HG02759 (cell line): ENCODE data around the gene BIRC5.
A peak's percentile ranks its signal among the peaks of the same experiment; 100 is the strongest.

ENCODE experiments used
- ATAC-seq: cut with Tn5 transposase; IDR thresholded peaks from one replicate; pipeline ENCODE4 v1.9.1; 2021; ENCODE audit warnings: mild to moderate bottlenecking, moderate library complexity; ENCODE audit not compliant: unreplicated experiment

Gene BIRC5

DNA sequence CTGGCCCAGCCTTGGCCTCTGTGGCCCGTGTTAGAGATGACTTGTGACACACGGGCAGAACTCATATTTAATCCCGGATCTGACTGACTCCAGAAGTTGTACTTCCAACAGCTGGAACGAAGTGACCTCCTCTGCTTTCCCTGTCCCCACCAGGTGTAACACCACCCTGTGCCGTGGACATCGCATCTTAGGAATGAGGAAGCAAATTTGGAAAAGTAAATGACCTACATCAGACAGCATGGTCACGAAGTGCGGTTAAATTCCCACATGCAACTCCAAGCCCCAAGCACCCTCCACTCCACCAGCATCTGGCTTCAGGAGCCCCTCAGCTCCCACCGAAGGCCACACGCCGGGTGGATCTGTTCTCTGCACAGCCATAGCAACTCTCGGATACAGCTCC, 30.1 kb upstream of the BIRC5 start:
- no peak for ATAC-seq

DNA sequence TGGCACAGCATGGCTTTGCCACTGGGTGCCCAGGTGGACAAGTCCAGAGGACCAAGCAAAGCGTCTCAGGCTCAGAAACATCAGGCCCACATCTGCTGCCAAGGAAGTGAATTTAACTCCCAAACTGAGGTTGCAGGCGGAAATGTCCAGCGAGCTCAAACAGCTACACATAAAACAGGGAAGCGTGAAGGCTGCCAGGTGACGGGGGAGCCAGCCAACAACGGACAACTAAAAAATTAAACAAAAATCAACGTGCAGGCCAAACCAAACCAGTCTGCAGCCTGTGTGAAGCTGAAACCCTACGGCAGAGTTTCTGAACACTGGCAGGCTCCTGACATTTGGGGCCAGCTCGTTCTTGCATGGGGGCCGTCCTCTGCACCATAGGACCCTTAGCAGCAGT, 29.7 kb upstream of the BIRC5 start:
- no peak for ATAC-seq

DNA sequence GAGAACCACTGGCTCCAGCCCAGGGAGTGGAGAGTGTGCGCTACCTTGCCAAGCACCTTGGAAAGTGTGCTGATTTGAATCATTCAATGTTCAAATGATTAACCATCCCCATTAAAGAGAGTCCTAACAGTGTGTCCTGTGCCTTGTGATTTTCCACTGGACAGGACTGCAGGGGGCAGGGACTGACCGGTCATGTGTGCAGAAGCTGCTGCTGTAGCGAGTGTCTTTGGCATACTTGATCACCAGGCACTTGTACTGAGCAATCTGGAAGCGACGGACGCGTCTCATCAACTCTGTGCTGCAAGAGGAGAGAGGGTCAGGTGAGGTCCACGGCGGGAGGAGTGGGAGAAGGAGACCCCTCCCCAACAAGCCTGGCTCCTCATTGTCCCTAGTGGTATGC, 29.2 kb upstream of the BIRC5 start:
- no peak for ATAC-seq

DNA sequence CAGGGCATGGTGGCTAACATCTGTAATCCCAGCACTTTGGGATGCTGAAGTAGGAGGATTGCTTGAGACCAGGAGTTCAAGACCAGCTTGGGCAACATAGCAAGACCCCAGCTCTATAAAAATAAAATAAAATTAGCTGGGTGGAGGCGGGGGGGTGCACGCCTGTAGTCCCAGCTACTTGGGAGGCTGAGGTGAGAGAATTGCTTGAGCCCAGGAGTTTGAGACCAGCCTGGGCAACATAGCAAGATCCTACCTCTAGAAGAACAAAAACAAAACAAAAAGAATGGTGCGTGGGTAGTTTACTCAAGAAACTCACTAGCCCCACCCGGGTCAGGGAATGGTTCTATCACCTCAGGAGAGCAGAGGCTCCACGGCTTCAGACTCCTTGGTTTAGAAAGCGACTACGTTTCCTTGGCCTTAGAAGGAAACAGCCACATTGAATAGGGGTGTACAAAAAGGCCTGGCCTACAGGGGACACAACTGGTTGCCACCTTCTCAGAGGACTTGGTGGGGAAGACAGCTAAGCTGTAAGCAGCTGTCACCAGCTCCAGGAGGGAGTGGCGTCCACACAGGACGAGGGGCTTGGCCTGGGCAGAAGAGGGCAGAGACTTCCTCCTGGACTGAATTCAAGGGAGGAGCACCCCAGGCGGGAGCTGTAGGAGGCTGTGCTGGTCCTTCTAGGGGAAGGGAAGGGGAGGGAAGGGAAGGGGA, 27.9 kb upstream of the BIRC5 start:
- no peak for ATAC-seq

DNA sequence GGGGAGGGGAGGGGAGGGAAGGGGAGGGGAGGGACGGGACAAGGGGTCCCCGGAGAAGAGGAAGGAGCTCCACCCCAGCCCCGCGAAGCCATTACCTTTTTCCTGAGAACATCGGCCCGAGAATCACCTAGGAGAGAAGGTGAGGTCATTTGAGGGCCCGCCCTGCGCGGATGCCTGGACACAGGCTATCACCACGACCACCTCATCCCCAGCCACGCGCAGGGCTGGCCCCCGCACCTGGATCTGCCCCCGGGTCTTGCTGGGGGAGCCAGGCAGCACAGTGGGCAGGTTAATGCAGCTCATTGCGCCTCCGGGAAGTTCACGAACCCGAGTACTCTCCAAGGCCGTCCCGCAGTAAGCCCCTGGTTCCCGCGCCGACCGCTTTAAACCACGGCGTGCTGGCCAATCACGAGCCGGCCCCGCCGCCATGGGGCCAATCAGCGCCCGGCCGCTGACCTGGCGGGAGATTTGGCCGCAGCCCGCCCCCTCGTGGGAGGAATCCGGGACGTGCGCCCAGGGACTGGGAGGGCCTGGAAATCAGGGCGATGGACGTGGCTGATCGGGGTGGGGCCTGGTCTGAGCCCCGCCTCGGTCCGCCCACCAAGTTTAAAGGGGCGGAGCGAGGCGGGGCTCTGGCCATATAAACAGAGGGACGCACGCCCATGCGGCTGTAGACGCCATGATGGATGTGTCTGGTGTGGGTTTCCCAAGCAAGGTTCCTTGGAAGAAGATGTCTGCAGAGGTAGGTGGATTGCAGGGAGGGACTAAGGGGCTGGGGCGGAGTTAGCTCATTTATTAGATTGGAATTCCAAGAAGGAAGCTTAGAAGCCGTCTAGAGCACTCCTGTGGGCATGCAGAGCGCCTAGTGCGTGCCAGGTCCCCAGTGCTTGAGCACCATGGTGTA, 27.1 kb upstream of the BIRC5 start, which contains the start of the genes AFMID and TK1:
AFMID (plus strand) TSS at position 671 of the 904 bp plus-strand sequence; CDS start at position 680, 9 bp downstream.
TK1 (minus strand) TSS at position 361 of the 904 bp plus-strand sequence; CDS start at position 303, 58 bp downstream.
- peak; percentile 95 for ATAC-seq

DNA sequence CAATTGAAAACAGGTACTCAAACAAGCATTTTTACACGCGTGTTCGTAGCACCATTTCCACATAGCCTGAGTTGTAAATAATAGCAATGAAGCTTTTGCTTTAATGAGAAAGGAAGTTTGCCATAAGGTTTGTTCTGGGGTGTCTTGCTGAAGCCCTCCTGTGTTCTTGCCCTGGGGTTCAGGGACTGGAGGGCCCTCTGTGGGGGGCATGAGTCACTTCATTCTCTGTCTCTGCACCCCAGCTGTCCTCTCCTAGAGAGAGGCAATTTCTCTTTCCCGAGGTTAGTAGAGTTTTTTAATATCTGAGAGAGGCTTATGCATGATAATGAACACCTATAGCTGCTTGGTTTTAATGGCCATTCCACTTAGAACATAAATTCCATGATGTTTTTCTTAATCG, 17.3 kb upstream of the BIRC5 start:
- ATAC-seq: no peak

DNA sequence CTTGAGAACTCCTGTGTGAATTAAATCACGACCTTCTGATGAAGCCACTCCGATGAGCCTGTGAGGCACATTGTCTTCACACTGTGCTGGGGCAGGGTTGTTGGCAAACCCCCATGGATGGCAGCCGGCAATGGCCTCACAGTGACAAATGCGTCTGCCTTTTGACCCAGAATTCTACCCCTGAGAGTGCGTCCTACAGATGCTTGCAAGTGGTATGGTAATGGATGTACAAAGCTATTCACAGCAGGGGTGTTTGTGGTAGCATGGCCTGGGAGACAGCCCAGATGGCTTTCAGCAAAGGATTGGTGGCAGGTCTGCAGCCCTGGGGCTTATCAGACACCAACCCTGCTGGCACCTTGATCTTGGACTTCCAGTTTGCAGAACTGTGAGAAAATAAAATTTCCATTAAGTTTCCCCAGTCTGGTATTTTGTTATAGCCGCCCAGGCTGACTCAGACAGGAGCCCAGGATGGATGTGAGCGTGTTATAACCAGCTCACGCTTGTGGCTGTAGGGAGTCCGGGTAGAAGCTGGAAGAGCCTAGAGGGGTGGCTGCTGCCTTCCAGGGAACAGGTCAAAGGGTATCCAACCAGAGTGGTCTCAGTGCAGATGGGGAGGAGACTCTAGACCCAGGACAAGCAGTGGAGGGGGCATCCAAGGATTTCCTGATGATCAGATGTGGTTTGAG, 16.8 kb upstream of the BIRC5 start:
- ATAC-seq: no peak

DNA sequence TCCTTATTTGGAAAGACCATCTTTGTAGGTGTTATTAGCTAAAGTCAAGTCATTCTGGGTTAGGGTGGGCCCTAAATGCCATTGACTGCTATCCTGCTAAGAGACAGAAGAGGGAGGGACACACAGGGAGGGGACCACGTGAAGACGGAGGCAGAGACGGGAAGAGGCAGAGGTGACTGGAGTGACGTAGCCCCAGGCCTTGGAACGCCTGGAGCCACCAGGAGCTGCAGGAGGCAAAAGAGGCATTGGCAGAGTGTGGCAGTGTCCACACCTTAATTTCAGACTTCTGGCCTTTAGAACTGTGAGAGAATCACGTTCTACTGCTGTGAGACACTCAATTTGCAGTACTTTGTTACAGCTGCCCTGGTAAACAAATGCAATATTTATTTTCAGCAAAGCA, 13.6 kb upstream of the BIRC5 start:
- no peak for ATAC-seq

DNA sequence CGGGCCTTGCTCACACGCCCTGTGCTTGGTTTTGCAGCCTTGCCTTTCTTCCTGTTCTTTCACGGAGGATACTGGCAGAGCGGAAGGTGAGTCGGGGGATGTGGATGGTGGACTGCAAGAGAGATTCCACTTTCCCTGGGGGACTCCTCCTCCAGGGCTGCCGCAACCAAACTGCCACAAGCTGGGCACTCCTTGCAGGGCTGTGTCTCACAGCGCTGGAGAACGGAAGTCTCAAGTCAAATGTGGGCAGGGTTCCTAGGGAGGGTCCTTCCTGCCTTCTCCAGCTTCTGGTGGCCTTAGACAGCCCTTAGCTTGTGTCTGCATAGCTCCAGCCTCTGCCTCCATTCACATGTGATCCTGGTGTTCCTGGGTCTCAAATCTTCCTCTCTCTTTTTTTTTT, 11.4 kb upstream of the BIRC5 start:
- ATAC-seq: no peak

DNA sequence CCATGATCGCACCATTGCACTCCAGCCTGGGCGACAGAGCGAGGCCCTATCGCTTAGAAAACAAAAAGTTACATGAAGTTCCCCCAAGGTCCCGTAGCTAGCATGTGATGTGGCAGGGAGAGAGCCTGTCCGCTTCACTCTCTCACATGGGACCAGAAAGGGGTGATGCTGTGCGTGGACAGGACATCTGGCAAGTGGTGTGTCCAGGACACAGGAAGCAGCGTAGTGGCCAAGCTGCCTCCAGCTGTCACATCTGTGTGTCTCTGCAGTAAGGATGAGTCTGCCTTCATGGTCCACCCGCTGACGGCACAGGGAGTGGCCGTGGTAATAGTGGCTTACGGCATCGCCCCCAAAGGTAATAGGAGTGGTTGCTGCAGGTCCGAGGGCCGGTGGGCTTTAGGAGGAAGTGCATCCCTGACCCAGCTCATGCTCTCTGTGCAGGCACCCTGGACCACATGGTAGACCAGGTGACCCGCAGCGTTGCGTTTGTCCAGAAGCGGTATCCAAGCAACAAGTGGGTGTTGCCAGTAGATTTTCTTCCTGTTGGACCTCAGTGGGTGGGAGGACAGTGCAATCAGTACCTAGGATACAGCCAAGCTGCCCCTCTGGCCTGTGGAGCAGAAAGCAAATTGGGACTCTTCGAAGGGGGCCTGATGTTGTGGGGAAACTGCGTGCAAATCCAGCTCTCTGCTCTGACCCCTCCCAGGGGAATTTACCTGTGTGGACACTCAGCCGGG, 9.5 kb upstream of the BIRC5 start:
- no peak for ATAC-seq

DNA sequence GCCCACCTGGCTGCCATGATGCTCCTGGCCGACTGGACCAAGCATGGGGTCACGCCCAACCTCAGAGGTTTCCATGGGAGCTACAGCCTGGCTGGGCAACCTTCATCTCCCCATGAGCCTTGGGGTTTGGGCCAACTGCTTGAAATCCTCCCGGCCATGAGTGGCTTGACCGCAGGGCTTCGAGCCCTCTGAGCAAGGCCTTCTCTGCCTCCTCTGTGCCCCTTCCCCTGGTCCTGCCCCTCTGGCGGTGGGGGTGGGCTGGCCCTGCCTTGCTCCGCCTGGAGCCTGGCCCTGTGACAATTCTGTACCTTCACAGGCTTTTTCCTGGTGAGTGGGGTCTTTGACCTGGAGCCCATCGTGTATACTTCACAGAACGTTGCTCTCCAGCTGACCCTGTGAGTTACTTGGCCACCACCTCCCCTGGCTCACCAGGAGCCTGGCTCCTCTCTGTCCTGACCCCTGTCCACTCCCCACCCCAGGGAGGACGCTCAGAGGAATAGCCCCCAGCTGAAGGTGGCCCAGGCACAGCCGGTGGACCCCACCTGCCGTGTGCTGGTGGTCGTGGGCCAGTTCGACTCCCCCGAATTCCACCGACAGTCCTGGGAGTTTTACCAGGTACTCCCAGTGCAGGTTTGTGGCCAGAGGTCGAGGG, 8.8 kb upstream of the BIRC5 start:
- no peak for ATAC-seq

DNA sequence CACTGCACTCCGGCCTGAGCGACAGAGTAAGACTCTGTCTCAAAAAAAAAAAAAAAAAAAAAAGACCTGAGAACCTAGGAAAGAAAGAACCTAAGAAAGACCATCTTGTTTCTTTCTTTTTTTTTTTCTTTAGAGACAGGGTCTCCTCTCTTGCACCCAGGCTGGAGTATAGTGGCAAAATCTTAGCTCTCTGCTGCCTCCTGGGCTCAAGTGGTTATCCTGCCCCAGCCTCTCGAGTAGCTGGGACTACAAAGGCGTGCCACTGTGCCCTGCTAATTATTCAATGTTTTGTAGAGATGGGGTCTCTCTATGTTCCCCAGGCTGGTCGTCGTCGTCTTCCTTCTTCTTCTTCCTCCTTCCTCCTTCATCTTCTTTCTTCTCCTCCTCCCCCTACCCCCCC, 7.8 kb upstream of the BIRC5 start:
- ATAC-seq: no peak

DNA sequence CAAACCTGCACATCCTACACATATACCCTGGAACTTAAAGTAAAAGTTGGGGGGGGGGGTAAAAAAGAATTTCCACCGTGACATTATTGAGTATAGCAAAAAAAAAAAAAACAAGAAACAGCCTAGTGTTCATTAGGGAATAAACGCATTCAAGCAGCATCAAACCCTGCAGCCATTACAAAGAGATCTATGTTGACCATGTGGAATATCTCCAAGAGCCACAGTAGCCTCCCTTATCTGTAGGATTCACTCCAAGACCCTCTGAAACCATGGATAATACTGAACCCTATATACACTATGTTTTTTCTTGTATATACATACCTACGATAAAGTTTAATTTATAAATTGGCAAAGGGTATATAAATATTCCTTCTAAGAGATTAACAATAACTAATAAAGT, 5.6 kb upstream of the BIRC5 start:
- no peak for ATAC-seq

DNA sequence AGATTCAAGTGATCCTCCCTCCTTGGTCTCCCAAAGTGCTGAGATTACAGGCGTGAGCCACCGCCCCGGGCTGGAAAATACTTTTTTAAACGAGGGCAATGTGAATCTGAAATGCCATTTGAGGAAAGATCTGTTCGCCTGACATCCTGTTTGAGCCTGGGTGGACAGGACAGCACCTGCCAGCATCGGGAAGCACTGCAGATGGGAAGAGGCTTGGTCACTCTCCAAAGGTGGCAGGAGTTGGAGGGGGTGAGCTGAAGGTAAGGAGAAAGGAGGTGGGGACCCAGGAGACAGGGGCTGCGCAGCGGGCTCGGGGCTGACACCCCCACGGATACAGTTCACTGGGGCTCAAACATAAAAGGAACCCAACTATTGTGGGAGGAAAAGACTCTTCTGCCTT, 3.9 kb upstream of the BIRC5 start:
- no peak for ATAC-seq

DNA sequence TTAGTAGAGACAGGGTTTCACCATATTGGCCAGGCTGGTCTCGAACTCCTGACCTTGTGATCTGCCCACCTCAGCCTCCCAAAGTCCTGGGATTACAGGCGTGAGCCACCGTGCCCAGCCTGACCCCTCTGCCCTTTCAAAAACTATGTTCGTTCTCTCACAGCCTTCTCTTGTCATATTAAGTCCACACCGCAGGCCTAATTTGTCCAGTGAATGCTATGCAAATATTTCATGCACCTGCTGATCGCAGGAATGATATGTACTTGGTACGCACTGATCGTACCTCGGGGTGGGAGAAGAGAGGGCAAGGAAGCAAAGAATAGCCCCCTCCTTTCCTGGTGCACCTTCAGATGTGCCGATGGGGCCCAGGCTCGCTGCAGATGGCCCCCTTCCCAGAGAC, 3.0 kb upstream of the BIRC5 start:
- no peak for ATAC-seq

DNA sequence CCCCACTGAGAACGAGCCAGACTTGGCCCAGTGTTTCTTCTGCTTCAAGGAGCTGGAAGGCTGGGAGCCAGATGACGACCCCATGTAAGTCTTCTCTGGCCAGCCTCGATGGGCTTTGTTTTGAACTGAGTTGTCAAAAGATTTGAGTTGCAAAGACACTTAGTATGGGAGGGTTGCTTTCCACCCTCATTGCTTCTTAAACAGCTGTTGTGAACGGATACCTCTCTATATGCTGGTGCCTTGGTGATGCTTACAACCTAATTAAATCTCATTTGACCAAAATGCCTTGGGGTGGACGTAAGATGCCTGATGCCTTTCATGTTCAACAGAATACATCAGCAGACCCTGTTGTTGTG, 631 bp downstream of the BIRC5 start:
- ATAC-seq: no peak

DNA sequence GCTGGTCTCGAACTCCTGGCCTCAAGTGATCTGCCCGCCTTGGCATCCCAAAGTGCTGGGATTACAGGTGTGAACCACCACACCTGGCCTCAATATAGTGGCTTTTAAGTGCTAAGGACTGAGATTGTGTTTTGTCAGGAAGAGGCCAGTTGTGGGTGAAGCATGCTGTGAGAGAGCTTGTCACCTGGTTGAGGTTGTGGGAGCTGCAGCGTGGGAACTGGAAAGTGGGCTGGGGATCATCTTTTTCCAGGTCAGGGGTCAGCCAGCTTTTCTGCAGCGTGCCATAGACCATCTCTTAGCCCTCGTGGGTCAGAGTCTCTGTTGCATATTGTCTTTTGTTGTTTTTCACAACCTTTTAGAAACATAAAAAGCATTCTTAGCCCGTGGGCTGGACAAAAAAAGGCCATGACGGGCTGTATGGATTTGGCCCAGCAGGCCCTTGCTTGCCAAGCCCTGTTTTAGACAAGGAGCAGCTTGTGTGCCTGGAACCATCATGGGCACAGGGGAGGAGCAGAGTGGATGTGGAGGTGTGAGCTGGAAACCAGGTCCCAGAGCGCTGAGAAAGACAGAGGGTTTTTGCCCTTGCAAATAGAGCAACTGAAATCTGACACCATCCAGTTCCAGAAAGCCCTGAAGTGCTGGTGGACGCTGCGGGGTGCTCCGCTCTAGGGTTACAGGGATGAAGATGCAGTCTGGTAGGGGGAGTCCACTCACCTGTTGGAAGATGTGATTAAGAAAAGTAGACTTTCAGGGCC, 5.5 kb downstream of the BIRC5 start:
- no peak for ATAC-seq

DNA sequence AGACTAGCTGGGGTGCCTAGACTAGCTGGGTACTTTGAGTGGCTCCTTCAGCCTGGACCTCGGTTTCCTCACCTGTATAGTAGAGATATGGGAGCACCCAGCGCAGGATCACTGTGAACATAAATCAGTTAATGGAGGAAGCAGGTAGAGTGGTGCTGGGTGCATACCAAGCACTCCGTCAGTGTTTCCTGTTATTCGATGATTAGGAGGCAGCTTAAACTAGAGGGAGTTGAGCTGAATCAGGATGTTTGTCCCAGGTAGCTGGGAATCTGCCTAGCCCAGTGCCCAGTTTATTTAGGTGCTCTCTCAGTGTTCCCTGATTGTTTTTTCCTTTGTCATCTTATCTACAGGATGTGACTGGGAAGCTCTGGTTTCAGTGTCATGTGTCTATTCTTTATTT, 9.0 kb downstream of the BIRC5 start:
- ATAC-seq: no peak

DNA sequence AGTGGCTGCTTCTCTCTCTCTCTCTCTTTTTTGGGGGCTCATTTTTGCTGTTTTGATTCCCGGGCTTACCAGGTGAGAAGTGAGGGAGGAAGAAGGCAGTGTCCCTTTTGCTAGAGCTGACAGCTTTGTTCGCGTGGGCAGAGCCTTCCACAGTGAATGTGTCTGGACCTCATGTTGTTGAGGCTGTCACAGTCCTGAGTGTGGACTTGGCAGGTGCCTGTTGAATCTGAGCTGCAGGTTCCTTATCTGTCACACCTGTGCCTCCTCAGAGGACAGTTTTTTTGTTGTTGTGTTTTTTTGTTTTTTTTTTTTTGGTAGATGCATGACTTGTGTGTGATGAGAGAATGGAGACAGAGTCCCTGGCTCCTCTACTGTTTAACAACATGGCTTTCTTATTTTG, 9.7 kb downstream of the BIRC5 start:
- no peak for ATAC-seq
